CD4-positive, alpha-beta memory T cell (primary cell): ENCODE results near the gene TEAD4. TPM values are rescaled to one million over a fixed set of nuclear protein-coding genes. Genes with fewer than 3 reads are reported as not detected.

Experiments used
- CTCF ChIA-PET: fragments of 350-600 bp; sonication (Branson Sonifier 250); formaldehyde crosslinking; loops from one replicate; lab custom pipeline; 2021; ENCODE audit warnings: inconsistent platforms; ENCODE audit not compliant: partially characterized antibody; lab: Charles Lee
- POLR2A ChIA-PET: fragments of 350-600 bp; sonication (Branson Sonifier 250); formaldehyde crosslinking; loops from one replicate; lab custom pipeline; 2021; ENCODE audit not compliant: partially characterized antibody; lab: Charles Lee
- DNase-seq, 5 donors: peaks; one replicate each; pipeline versions ENCODE4 v3.0.0 to v3.0.0-alpha.2; 2020 to 2022; ENCODE audit warnings: mixed read lengths in 1 of 5
- H3K27ac ChIP-seq: one replicate; pipeline ENCODE4 v1.7.0; 2013; ENCODE audit warnings: low read depth, low read length
- H3K27me3 ChIP-seq: 2 replicates; pipeline ENCODE4 v1.7.0; 2013; ENCODE audit warnings: mild to moderate bottlenecking, low read length, moderate library complexity; ENCODE audit not compliant: insufficient read depth
- H3K36me3 ChIP-seq: 2 replicates; pipeline ENCODE4 v1.7.0; 2013; ENCODE audit warnings: mild to moderate bottlenecking, low read length, moderate library complexity; ENCODE audit not compliant: insufficient read depth
- H3K4me1 ChIP-seq: 2 replicates; pipeline ENCODE4 v1.7.0; 2013; ENCODE audit warnings: mild to moderate bottlenecking, low read length, moderate library complexity; ENCODE audit not compliant: insufficient read depth
- H3K4me3 ChIP-seq, 2 donors: one replicate each; pipeline ENCODE4 v1.7.0; 2013; ENCODE audit warnings: low read length in 2 of 2, mild to moderate bottlenecking in 1 of 2
- H3K9me3 ChIP-seq, 2 donors: one replicate each; pipeline ENCODE4 v1.7.0; 2013; ENCODE audit warnings: low read length in 2 of 2, control low read depth in 1 of 2; ENCODE audit not compliant: control insufficient read depth in 1 of 2
- H3K27ac Mint-ChIP-seq, 7 donors: one replicate each; pipeline ENCODE4 v1.8.0; 2020 to 2021; ENCODE audit warnings: mixed read lengths in 7 of 7, mild to moderate bottlenecking in 6 of 7, inconsistent platforms in 3 of 7, moderate library complexity in 3 of 7
- H3K27me3 Mint-ChIP-seq, 2 donors: one replicate each; pipeline ENCODE4 v1.8.0; 2020 to 2021; ENCODE audit warnings: mixed read lengths in 2 of 2
- H3K36me3 Mint-ChIP-seq, 2 donors: one replicate each; pipeline ENCODE4 v1.8.0; 2020 to 2021; ENCODE audit warnings: mixed read lengths in 2 of 2, inconsistent platforms in 1 of 2, mild to moderate bottlenecking in 1 of 2
- H3K4me1 Mint-ChIP-seq, 4 donors: one replicate each; pipeline ENCODE4 v1.8.0; 2020 to 2021; ENCODE audit warnings: mixed read lengths in 4 of 4, mild to moderate bottlenecking in 1 of 4
- H3K4me3 Mint-ChIP-seq, 8 donors: one replicate each; pipeline ENCODE4 v1.8.0; 2020 to 2021; ENCODE audit warnings: mixed read lengths in 8 of 8, mild to moderate bottlenecking in 7 of 8, moderate library complexity in 6 of 8, inconsistent platforms in 3 of 8
- H3K9me3 Mint-ChIP-seq, 8 donors: one replicate each; pipeline ENCODE4 v1.8.0; 2020 to 2021; ENCODE audit warnings: mixed read lengths in 8 of 8, mild to moderate bottlenecking in 5 of 8, inconsistent platforms in 3 of 8, moderate library complexity in 1 of 8
- intact Hi-C: fragments of 100-400 bp; cut with micrococcal nuclease; formaldehyde crosslinking; loops from one replicate; pipeline ENCODE4 v1.15.1; 2023
- polyA plus RNA-seq, 2 donors: library from polyadenylated mRNA; unstranded; fragments of 300-500 nt; fragmentation: Illumina TruSeq; gene quantifications; one replicate each; pipeline ENCODE4 v1.2.3, GENCODE V29; 2021
- total RNA-seq, 2 experiments: library from RNA; stranded (reverse); gene quantifications; one replicate each; pipeline ENCODE4 v1.2.3, GENCODE V29; 2021

The TEAD4 gene
- total and polyA plus RNA-seq, 4 experiments from 2014 or later: not detected

GRCh38 chr12:2930865-2931264 is 28.3 kb upstream of the TEAD4 start:
- CTCF ChIA-PET: no interaction called here
- peak overlapping the region in 1 of 8 donors; percentile 2 for H3K4me3 Mint-ChIP-seq
- no peak overlapping the region for H3K27ac Mint-ChIP-seq
- Histone ChIP-seq H3K36me3 (peaks cover 10% of the 10 kb centered on the region), H3K4me1 (no peaks in the 10 kb centered on the region), H3K27me3 (no peaks in the 10 kb centered on the region), H3K27ac (no peak overlapping the region), H3K4me3 (no peak overlapping the region), H3K9me3 (no peaks in the 10 kb centered on the region)
- DNase-seq: no peak
- peaks cover 0 to 3% (median 0%) of the 10 kb centered on the region in 8 donors for H3K9me3 Mint-ChIP-seq
- no peaks in the 10 kb centered on the region for H3K27me3 Mint-ChIP-seq
- H3K4me1 Mint-ChIP-seq: no peaks in the 10 kb centered on the region
- peaks cover 35 to 53% of the 10 kb centered on the region in 2 donors for H3K36me3 Mint-ChIP-seq
- POLR2A ChIA-PET: no interaction called here
- intact Hi-C loops: no loop called here

GRCh38 chr12:2933586-2933985 is 25.6 kb upstream of the TEAD4 start:
- no peaks in the 10 kb centered on the region for H3K27me3 ChIP-seq
- no peak overlapping the region for H3K27ac ChIP-seq
- no peaks in the 10 kb centered on the region for H3K4me1 ChIP-seq
- Mint-ChIP-seq H3K4me3 (no peak overlapping the region), H3K27me3 (no peaks in the 10 kb centered on the region), H3K27ac (no peak overlapping the region), H3K36me3 (peaks cover 25 to 55% of the 10 kb centered on the region in 2 donors), H3K9me3 (peaks cover 0 to 3% (median 0%) of the 10 kb centered on the region in 8 donors), H3K4me1 (no peaks in the 10 kb centered on the region)
- intact Hi-C loops: no loop called here
- CTCF ChIA-PET: interaction anchor here (0.8 kb wide), 1 partner anchor 9 kb away, joined by 3 read pairs; no protein-coding TSS in a partner anchor
- no peaks in the 10 kb centered on the region for H3K9me3 ChIP-seq
- peaks cover 10% of the 10 kb centered on the region for H3K36me3 ChIP-seq
- POLR2A ChIA-PET: no interaction called here
- DNase-seq: no peak
- no peak overlapping the region for H3K4me3 ChIP-seq

GRCh38 chr12:2934371-2934770 is 24.8 kb upstream of the TEAD4 start:
- Mint-ChIP-seq H3K27me3 (no peaks in the 10 kb centered on the region), H3K4me3 (no peak overlapping the region), H3K4me1 (no peaks in the 10 kb centered on the region), H3K9me3 (peaks cover 0 to 3% (median 0%) of the 10 kb centered on the region in 8 donors), H3K27ac (no peak overlapping the region), H3K36me3 (peaks cover 27 to 61% of the 10 kb centered on the region in 2 donors)
- Histone ChIP-seq H3K27me3 (no peaks in the 10 kb centered on the region), H3K36me3 (peaks cover 10% of the 10 kb centered on the region), H3K9me3 (no peaks in the 10 kb centered on the region), H3K27ac (no peak overlapping the region), H3K4me3 (no peak overlapping the region), H3K4me1 (no peaks in the 10 kb centered on the region)
- DNase-seq: no peak
- ChIA-PET CTCF (interaction anchor here (1.1 kb wide), 1 partner anchor 10 kb away, joined by 4 read pairs; no protein-coding TSS in a partner anchor), POLR2A (no interaction called here)
- intact Hi-C loops: no loop called here

GRCh38 chr12:2936301-2936700 is 22.9 kb upstream of the TEAD4 start:
- Histone ChIP-seq H3K9me3 (no peaks in the 10 kb centered on the region), H3K27me3 (no peaks in the 10 kb centered on the region), H3K4me3 (no peak overlapping the region), H3K36me3 (peaks cover 7% of the 10 kb centered on the region), H3K27ac (no peak overlapping the region), H3K4me1 (no peaks in the 10 kb centered on the region)
- intact Hi-C loops: no loop called here
- Mint-ChIP-seq H3K4me3 (no peak overlapping the region), H3K27ac (no peak overlapping the region), H3K27me3 (no peaks in the 10 kb centered on the region), H3K36me3 (peaks cover 17 to 60% of the 10 kb centered on the region in 2 donors), H3K4me1 (no peaks in the 10 kb centered on the region), H3K9me3 (peaks cover 0 to 3% (median 0%) of the 10 kb centered on the region in 8 donors)
- ChIA-PET POLR2A (no interaction called here), CTCF (no interaction called here)
- DNase-seq: no peak

GRCh38 chr12:2937500-2937899 is 21.7 kb upstream of the TEAD4 start:
- Mint-ChIP-seq H3K4me3 (no peak overlapping the region), H3K27ac (peak overlapping the region in 1 of 7 donors; percentile 35), H3K36me3 (peaks cover 16 to 52% of the 10 kb centered on the region in 2 donors), H3K27me3 (no peaks in the 10 kb centered on the region), H3K4me1 (no peaks in the 10 kb centered on the region), H3K9me3 (peaks cover 0 to 3% (median 0%) of the 10 kb centered on the region in 8 donors)
- H3K27ac ChIP-seq: no peak overlapping the region
- ChIA-PET CTCF (no interaction called here), POLR2A (no interaction called here)
- H3K27me3 ChIP-seq: no peaks in the 10 kb centered on the region
- no peaks in the 10 kb centered on the region for H3K36me3 ChIP-seq
- H3K4me3 ChIP-seq: no peak overlapping the region
- no peaks in the 10 kb centered on the region for H3K9me3 ChIP-seq
- intact Hi-C loops: no loop called here
- H3K4me1 ChIP-seq: no peaks in the 10 kb centered on the region
- no peak for DNase-seq

GRCh38 chr12:2939191-2939590 is 20.0 kb upstream of the TEAD4 start:
- Histone ChIP-seq H3K9me3 (no peaks in the 10 kb centered on the region), H3K27me3 (no peaks in the 10 kb centered on the region), H3K36me3 (no peaks in the 10 kb centered on the region), H3K4me3 (no peak overlapping the region), H3K27ac (no peak overlapping the region), H3K4me1 (no peaks in the 10 kb centered on the region)
- Mint-ChIP-seq H3K27ac (no peak overlapping the region), H3K27me3 (no peaks in the 10 kb centered on the region), H3K4me3 (no peak overlapping the region), H3K9me3 (peaks cover 0 to 2% (median 0%) of the 10 kb centered on the region in 8 donors), H3K36me3 (peaks cover 16 to 43% of the 10 kb centered on the region in 2 donors), H3K4me1 (no peaks in the 10 kb centered on the region)
- ChIA-PET CTCF (interaction anchor here (1.0 kb wide), 1 partner anchor 21 kb away, joined by 3 read pairs; no protein-coding TSS in a partner anchor), POLR2A (no interaction called here)
- DNase-seq: no peak
- intact Hi-C loops: no loop called here

GRCh38 chr12:2940564-2940963 is 18.6 kb upstream of the TEAD4 start:
- H3K4me1 Mint-ChIP-seq: peaks cover 0 to 4% (median 0%) of the 10 kb centered on the region in 4 donors
- H3K27ac Mint-ChIP-seq: peak overlapping the region in 3 of 7 donors; percentile 18 to 27 (median 23)
- no peaks in the 10 kb centered on the region for H3K4me1 ChIP-seq
- ChIA-PET CTCF (interaction anchor here (0.6 kb wide), 1 partner anchor 29 kb away, joined by 3 read pairs; no protein-coding TSS in a partner anchor), POLR2A (no interaction called here)
- H3K4me3 ChIP-seq: no peak overlapping the region
- no peak overlapping the region for H3K27ac ChIP-seq
- H3K27me3 Mint-ChIP-seq: no peaks in the 10 kb centered on the region
- intact Hi-C loops: no loop called here
- peaks cover 5 to 30% of the 10 kb centered on the region in 2 donors for H3K36me3 Mint-ChIP-seq
- H3K9me3 Mint-ChIP-seq: no peaks in the 10 kb centered on the region
- no peak for DNase-seq
- no peak overlapping the region for H3K4me3 Mint-ChIP-seq
- H3K36me3 ChIP-seq: no peaks in the 10 kb centered on the region
- no peaks in the 10 kb centered on the region for H3K9me3 ChIP-seq
- no peaks in the 10 kb centered on the region for H3K27me3 ChIP-seq
